ENCODE results near the gene ASCC1. TPM values are rescaled to one million over a fixed set of nuclear protein-coding genes. Genes with fewer than 3 reads are reported as not detected.

ASCC1 gene
- total RNA-seq, 1 donor from 2014 or later, result 35.6 TPM

DNA sequence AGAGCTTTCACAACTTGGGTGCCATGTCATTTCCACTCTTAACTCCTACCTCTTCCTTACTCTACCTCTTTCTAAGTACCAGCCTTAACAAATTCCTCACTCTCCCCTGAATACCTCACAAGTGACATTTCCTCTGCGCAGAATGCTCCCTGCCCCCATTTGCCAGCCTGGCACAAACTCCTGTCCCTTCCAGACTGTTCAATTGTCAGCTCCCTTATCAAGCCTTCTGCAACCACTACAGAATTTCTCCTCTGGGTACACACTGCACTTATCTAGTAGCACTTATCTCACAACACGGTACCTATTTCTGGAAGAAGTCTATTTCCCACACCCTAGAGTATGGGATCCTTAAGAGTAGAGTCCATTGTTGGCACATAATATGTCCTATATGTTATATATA, 39.4 kb downstream of the ASCC1 start:
- TF ChIP-seq, protein P1, sequence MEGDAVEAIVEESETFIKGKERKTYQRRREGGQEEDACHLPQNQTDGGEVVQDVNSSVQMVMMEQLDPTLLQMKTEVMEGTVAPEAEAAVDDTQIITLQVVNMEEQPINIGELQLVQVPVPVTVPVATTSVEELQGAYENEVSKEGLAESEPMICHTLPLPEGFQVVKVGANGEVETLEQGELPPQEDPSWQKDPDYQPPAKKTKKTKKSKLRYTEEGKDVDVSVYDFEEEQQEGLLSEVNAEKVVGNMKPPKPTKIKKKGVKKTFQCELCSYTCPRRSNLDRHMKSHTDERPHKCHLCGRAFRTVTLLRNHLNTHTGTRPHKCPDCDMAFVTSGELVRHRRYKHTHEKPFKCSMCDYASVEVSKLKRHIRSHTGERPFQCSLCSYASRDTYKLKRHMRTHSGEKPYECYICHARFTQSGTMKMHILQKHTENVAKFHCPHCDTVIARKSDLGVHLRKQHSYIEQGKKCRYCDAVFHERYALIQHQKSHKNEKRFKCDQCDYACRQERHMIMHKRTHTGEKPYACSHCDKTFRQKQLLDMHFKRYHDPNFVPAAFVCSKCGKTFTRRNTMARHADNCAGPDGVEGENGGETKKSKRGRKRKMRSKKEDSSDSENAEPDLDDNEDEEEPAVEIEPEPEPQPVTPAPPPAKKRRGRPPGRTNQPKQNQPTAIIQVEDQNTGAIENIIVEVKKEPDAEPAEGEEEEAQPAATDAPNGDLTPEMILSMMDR (conservative IDR thresholded peaks at IDR 0.05), result no peak
- no peak for DNase-seq (ENCODE audit: low read depth, low spot score)
- Mint-ChIP-seq H3K27ac (ENCODE audit: unreplicated experiment) (no peak overlapping the region), H3K27me3 (ENCODE audit: low read depth) (no peaks in the 10 kb centered on the region), H3K9me3 (no peaks in the 10 kb centered on the region), H3K4me1 (no peaks in the 10 kb centered on the region), H3K36me3 (ENCODE audit: low read depth) (peaks cover 3% of the 10 kb centered on the region), H3K4me3 (no peak overlapping the region)

- no peak overlapping the region for H3K27ac Mint-ChIP-seq (ENCODE audit: unreplicated experiment)
- H3K4me3 Mint-ChIP-seq, result no peak overlapping the region
- DNase-seq (ENCODE audit: low read depth, low spot score), result no peak
- TF ChIP-seq, protein P1 (conservative IDR thresholded peaks at IDR 0.05), result no peak
- peaks cover 2% of the 10 kb centered on the region for H3K36me3 Mint-ChIP-seq (ENCODE audit: low read depth)
- H3K4me1 Mint-ChIP-seq, result peaks cover 8% of the 10 kb centered on the region
- no peaks in the 10 kb centered on the region for H3K9me3 Mint-ChIP-seq
- no peaks in the 10 kb centered on the region for H3K27me3 Mint-ChIP-seq (ENCODE audit: low read depth)
These were observed 40.9 kb downstream of the ASCC1 start for GRCh38 chr10:72175149-72175548.

DNA sequence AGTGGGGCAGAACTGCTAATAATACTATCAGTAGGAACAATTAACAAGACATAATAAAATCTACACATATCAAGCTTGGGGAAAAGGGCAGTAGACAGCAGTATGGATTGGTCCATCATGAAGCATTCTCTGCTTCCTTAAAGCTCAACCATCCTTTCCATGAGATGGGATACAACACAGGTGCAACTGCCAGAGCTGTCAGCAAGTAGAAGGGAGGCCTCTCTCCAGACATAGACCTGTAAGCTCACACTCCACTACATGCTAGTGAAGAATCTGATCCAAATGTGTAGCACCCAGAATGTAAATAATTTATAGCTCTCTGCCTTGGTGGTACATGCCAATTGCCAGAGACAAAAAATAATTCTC, 41.8 kb downstream of the ASCC1 start:
- Mint-ChIP-seq H3K36me3 (ENCODE audit: low read depth) (peaks cover 2% of the 10 kb centered on the region), H3K9me3 (no peaks in the 10 kb centered on the region), H3K4me1 (peaks cover 8% of the 10 kb centered on the region), H3K27ac (ENCODE audit: unreplicated experiment) (no peak overlapping the region), H3K4me3 (no peak overlapping the region), H3K27me3 (ENCODE audit: low read depth) (no peaks in the 10 kb centered on the region)
- no peak for DNase-seq (ENCODE audit: low read depth, low spot score)
- TF ChIP-seq, protein P1 (conservative IDR thresholded peaks at IDR 0.05), result no peak

DNA sequence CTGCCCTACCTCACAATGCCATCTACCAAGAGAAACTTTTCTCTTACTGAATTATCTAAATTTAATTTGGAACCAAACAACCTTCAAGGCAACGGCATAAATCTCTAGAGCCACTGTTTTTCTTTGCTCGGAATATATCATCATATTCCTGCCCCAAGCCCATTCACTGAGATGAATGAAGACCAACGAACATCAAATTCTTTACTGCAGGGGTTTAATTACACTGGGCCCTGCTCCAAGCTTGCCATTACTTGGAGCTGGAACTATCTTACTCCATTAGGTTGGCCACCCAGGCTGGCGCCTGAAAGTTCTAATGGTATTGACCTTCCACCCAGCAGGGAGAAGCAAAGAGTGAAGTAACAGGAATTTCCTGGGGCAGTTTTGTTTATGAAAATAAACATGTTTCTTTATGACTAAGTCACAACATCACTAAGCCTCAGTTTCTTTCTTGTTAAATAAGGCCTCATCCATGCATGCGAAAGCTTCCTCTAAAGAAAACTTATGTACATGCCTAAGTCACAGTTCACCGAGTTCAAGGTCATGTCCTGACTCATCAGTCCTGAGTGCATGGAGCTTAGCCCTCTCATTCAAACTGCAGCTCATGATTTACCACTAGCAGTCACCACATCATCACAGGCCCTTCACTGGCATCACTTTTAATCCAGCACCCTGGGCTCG, 42.3 kb downstream of the ASCC1 start:
- H3K4me1 Mint-ChIP-seq, result peaks cover 8% of the 10 kb centered on the region
- no peaks in the 10 kb centered on the region for H3K27me3 Mint-ChIP-seq (ENCODE audit: low read depth)
- H3K27ac Mint-ChIP-seq (ENCODE audit: unreplicated experiment), result no peak overlapping the region
- peaks cover 2% of the 10 kb centered on the region for H3K36me3 Mint-ChIP-seq (ENCODE audit: low read depth)
- DNase-seq (ENCODE audit: low read depth, low spot score), result no peak
- no peaks in the 10 kb centered on the region for H3K9me3 Mint-ChIP-seq
- TF ChIP-seq, protein P1 (conservative IDR thresholded peaks at IDR 0.05), result no peak
- H3K4me3 Mint-ChIP-seq, result no peak overlapping the region

DNA sequence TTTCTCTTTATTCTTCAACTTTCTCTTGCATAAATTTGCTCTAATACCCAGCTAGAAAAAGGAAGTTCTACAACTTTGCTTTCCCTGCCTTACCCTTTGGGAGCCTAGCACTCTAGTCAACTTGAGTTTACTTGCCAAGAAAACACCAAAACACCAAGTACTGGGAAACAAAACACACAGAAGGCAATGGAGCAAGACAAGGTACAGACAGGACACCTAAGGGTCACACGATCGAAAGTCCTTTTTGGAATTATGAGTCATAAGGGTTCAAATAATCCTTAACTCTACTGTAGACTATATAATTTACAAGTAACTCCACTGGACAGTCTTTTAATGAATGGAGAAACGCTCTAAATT, 42.8 kb downstream of the ASCC1 start:
- DNase-seq (ENCODE audit: low read depth, low spot score), result no peak
- peaks cover 2% of the 10 kb centered on the region for H3K36me3 Mint-ChIP-seq (ENCODE audit: low read depth)
- no peaks in the 10 kb centered on the region for H3K27me3 Mint-ChIP-seq (ENCODE audit: low read depth)
- H3K9me3 Mint-ChIP-seq, result no peaks in the 10 kb centered on the region
- H3K4me3 Mint-ChIP-seq, result no peak overlapping the region
- H3K27ac Mint-ChIP-seq (ENCODE audit: unreplicated experiment), result no peak overlapping the region
- TF ChIP-seq, protein P1 (conservative IDR thresholded peaks at IDR 0.05), result no peak
- H3K4me1 Mint-ChIP-seq, result peaks cover 8% of the 10 kb centered on the region

Measured in neural crest cell (in vitro differentiated cells).